Endothelial cell of umbilical vein (primary cell): ENCODE data around the gene GAB2. TPM values are rescaled to one million over a fixed set of nuclear protein-coding genes. Genes with fewer than 3 reads are reported as not detected.

Experiments used
- BruUV-seq: library from RNA; stranded (reverse); fragments of 400-500 nt; replicated peaks from 2 replicates; lab custom pipeline; 2021; lab: Mats Ljungman, UMichigan
- CTCF ChIA-PET: fragments of 300-600, 350-600 bp; sonication (Branson Sonifier 250); formaldehyde crosslinking; loops from one replicate; lab custom pipeline; 2021; ENCODE audit warnings: antibody characterized with exemption, inconsistent platforms; lab: Charles Lee
- POLR2A ChIA-PET: fragments of 300-600, 350-600 bp; sonication (Branson Sonifier 250); formaldehyde crosslinking; loops from one replicate; lab custom pipeline; 2021; ENCODE audit warnings: antibody characterized with exemption, inconsistent platforms; lab: Charles Lee
- DNase-seq: peaks from one replicate; pipeline ENCODE4 v3.0.0-alpha.2; 2011; ENCODE audit warnings: low read depth, low spot score
- FAIRE-seq: peaks from 2 replicates; lab custom pipeline; 2011; peaks lifted over from hg19 to GRCh38; lab: Jason Lieb, UNC
- H2AFZ ChIP-seq: 2 replicates; pipeline ENCODE4 v1.6.0; 2012; ENCODE audit warnings: low read depth, low read length, control low read depth, inconsistent platforms
- H3K27ac ChIP-seq: 2 replicates; pipeline ENCODE4 v1.5.1; 2011; ENCODE audit warnings: low read depth, mild to moderate bottlenecking, control low read depth, low read length, moderate library complexity; ENCODE audit not compliant: insufficient read depth
- H3K27me3 ChIP-seq, 2 experiments: 2 replicates each; pipeline versions ENCODE4 v1.6.0 to v1.6.1; 2011; ENCODE audit warnings: low read length in 2 of 2, mixed read lengths in 1 of 2; ENCODE audit not compliant: control insufficient read depth in 2 of 2, insufficient read depth in 2 of 2
- H3K36me3 ChIP-seq, 2 experiments: 2 replicates in 1 of 2; 3 replicates in 1 of 2; pipeline ENCODE4 v1.5.1; 2011; ENCODE audit warnings: low read length in 2 of 2, mild to moderate bottlenecking in 1 of 2, moderate library complexity in 1 of 2; ENCODE audit not compliant: control insufficient read depth in 2 of 2, insufficient read depth in 2 of 2; ENCODE audit errors: extremely low read depth in 1 of 2
- H3K4me1 ChIP-seq: 3 replicates; pipeline ENCODE4 v1.5.1; 2011; ENCODE audit warnings: mild to moderate bottlenecking, low read length; ENCODE audit not compliant: control insufficient read depth, insufficient read depth; ENCODE audit errors: extremely low read depth
- H3K4me2 ChIP-seq: 2 replicates; pipeline ENCODE4 v1.6.1; 2011; ENCODE audit warnings: low read length, control low read depth, mixed read lengths; ENCODE audit not compliant: insufficient read depth
- H3K4me3 ChIP-seq, 3 experiments: fragments of 200-600 bp in 1 of 3; sonication (generic), shearing (Covaris generic) in 1 of 3; replicated peaks in 1 of 3; 2 replicates each; pipeline ENCODE4 v1.5.1; 2011 to 2016; ENCODE audit warnings: control low read depth in 3 of 3, low read length in 3 of 3, mild to moderate bottlenecking in 2 of 3, inconsistent platforms in 1 of 3, low read depth in 1 of 3, moderate library complexity in 1 of 3; ENCODE audit not compliant: insufficient read depth in 1 of 3
- H3K79me2 ChIP-seq: 2 replicates; pipeline ENCODE4 v1.6.0; 2012; ENCODE audit warnings: low read length, inconsistent platforms; ENCODE audit not compliant: control insufficient read depth, insufficient read depth
- H3K9ac ChIP-seq: replicated peaks from 2 replicates; pipeline ENCODE3; 2011; ENCODE audit warnings: low read length, control low read depth; ENCODE audit not compliant: insufficient read depth; ENCODE audit errors: extremely low read depth
- H3K9me1 ChIP-seq: replicated peaks from 3 replicates; pipeline ENCODE4 v1.6.0; 2011; ENCODE audit warnings: mild to moderate bottlenecking, low read length; ENCODE audit not compliant: control insufficient read depth, insufficient read depth; ENCODE audit errors: extremely low read depth
- H3K9me3 ChIP-seq: replicated peaks from 2 replicates; pipeline ENCODE4 v1.5.1; 2012; ENCODE audit warnings: low read length, inconsistent platforms; ENCODE audit not compliant: control insufficient read depth, insufficient read depth
- H4K20me1 ChIP-seq: replicated peaks from 2 replicates; pipeline ENCODE3; 2011; ENCODE audit warnings: mild to moderate bottlenecking, low read length; ENCODE audit not compliant: control insufficient read depth, insufficient read depth; ENCODE audit errors: extremely low read depth
- CTCF ChIP-seq, 2 donors: IDR thresholded peaks; 1 replicate in 1 of 2; 2 replicates in 1 of 2; pipeline ENCODE4 v1.5.1; 2011; ENCODE audit warnings: low read length in 2 of 2, mild to moderate bottlenecking in 2 of 2, moderate library complexity in 2 of 2, control low read depth in 1 of 2, inconsistent platforms in 1 of 2, low read depth in 1 of 2; ENCODE audit not compliant: insufficient read depth in 1 of 2; ENCODE audit errors: extremely low read depth in 1 of 2
- EZH2 ChIP-seq: IDR thresholded peaks from 2 replicates; pipeline ENCODE4 v1.6.1; 2012; ENCODE audit warnings: borderline replicate concordance, low read depth, mild to moderate bottlenecking, moderate library complexity, low read length, inconsistent platforms; ENCODE audit not compliant: severe bottlenecking
- JUN ChIP-seq: IDR thresholded peaks from 2 replicates; pipeline ENCODE4 v1.6.1; 2011; ENCODE audit warnings: borderline replicate concordance, low read depth; ENCODE audit not compliant: insufficient read length, insufficient read depth
- POLR2A ChIP-seq: IDR thresholded peaks from 2 replicates; pipeline ENCODE4 v1.6.1; 2012; ENCODE audit warnings: low read depth, mild to moderate bottlenecking, control low read depth, low read length
- dilution Hi-C: fragments of 300-500 bp; cut with MboI; formaldehyde crosslinking; loops from one replicate; pipeline ENCODE4 v1.15.0; 2019; ENCODE audit warnings: low sequenced_read_pairs; ENCODE audit not compliant: extremely low pct_ligation_motif_present
- intact Hi-C: fragments of 100-400 bp; cut with micrococcal nuclease; formaldehyde crosslinking; loops from one replicate; pipeline ENCODE4 v1.10.0; 2022
- polyA plus RNA-seq, 4 experiments: library from polyadenylated mRNA; depleted of rRNA in 3 of 4; stranded (reverse) in 3 of 4; unstranded in 1 of 4; fragments of >200 nt; gene quantifications; 2 replicates each; pipeline versions ENCODE4 v1.2.1 to v1.2.3, GENCODE V29; 2011 to 2012; ENCODE audit warnings: missing spikeins in 1 of 4
- total RNA-seq: library from RNA; stranded (reverse); gene quantifications from 2 replicates; pipeline ENCODE4 v1.2.3, GENCODE V29; 2021

GAB2 gene
- total and polyA plus RNA-seq, 2 donors (not counting 3 experiments of a cell fraction or from before 2014, with no cell fraction given): 19.6 to 39.6 TPM

GRCh38 chr11:78203184-78203583 lies 214.4 kb downstream of the GAB2 start:
- POLR2A ChIA-PET: no interaction called here
- CTCF ChIA-PET: interaction anchor here (1.2 kb wide), 1 partner anchor 361 kb away, joined by 6 read pairs; no protein-coding TSS in a partner anchor

More at GRCh38 chr11:78203184-78203583, 214.4 kb downstream of the GAB2 start:
- Histone ChIP-seq H3K4me2 (no peak overlapping the region), H2AFZ (no peak overlapping the region), H3K79me2 (no peaks in the 10 kb centered on the region), H3K4me3 (no peak overlapping the region), H3K9me1 (no peaks in the 10 kb centered on the region), H3K36me3 (peaks cover 0 to 12% of the 10 kb centered on the region in 2 experiments), H3K27ac (no peak overlapping the region), H3K27me3 (no peaks in the 10 kb centered on the region), H4K20me1 (no peaks in the 10 kb centered on the region), H3K4me1 (peaks cover 5% of the 10 kb centered on the region), H3K9ac (no peak overlapping the region), H3K9me3 (no peaks in the 10 kb centered on the region)
- FAIRE-seq: no peak
- dilution Hi-C loops (no loop called here), intact Hi-C loops (no loop called here)
- no peak for DNase-seq
- BruUV-seq: no TSS peak
- no peak for TF ChIP-seq CTCF (IDR thresholded peaks at IDR 0.05; ENCODE audit: extremely low read depth in 1 of 2, insufficient read depth in 1 of 2, low read depth in 1 of 2, low read length in 2 of 2)
- no peak for TF ChIP-seq JUN
- no peak for TF ChIP-seq POLR2A
- TF ChIP-seq EZH2: no peak
